GM21526 (cell line): ENCODE results near the gene SPG7.
"Not testable (repeated sequence)": the region's sequence is repeated elsewhere in the genome, so short reads cannot be mapped to it uniquely, and the experiment has no call there.

Experiments used
- ATAC-seq: cut with Tn5 transposase; IDR thresholded peaks from one replicate; pipeline ENCODE4 v1.9.1; 2021; ENCODE audit warnings: moderate library complexity; ENCODE audit not compliant: unreplicated experiment, low FRiP score

Gene SPG7

DNA sequence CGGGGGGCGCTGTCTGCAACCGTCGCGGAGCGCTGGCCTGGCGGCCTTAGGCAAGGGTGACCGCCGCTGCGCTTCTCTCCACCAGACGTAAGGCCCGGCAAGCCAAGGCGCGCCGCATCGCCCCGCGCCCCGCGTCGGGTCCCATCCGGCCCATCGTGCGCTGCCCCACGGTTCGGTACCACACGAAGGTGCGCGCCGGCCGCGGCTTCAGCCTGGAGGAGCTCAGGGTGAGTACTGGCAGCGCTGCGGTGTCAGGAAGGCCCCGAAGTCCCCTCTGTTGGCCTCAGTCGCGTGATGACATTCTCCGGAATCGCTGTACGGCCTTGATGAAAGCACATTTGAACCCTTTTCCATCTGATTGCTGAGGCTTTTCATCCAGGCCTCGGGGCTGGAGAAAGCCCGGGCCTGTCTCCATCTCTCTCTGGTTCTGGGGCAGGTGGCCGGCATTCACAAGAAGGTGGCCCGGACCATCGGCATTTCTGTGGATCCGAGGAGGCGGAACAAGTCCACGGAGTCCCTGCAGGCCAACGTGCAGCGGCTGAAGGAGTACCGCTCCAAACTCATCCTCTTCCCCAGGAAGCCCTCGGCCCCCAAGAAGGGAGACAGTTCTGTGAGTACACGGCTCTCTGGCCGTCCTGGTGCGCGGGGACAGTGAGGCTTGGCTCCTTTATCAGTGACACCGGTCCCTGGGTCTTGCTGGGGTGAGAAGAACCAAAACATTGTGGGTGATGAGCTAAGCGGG is 53.1 kb downstream of the SPG7 start:
- ATAC-seq, result no peak

DNA sequence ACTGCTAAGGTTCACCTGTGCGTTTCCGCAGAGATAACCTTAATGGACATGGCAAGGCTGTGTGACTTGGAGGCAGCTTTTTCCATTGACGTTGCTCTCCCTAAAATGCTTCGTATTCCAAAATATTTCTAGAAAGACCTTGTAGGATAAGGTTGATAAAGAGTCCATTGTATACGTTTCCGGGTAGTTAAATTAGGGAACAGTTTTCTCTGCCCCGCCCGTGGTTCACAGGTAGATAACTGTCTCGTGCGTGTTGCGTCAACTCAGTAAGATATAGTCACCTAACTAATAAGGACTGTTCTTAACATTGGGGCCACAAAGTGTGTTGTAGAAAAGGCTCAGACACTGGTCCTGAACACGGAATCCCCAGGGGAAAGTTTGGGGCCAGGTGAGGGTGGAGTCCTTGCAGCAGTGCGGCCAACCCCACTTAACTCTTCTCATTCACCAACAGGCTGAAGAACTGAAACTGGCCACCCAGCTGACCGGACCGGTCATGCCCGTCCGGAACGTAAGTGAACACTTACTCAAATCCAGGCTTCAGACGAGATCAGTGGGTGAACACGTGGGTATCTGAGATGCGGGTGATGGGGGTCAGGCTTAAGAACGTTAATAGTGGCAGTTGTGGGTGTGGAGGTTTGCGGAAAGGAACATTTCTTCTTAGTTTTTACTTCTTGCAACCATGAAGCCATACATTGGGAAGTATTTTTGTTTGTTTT is 53.8 kb downstream of the SPG7 start:
- no peak for ATAC-seq

- ATAC-seq, result no peak
These were observed 54.7 kb downstream of the SPG7 start for GRCh38 chr16:89562939-89563338.

GRCh38 chr16:89563639-89564392 is 55.6 kb downstream of the SPG7 start:
- no peak for ATAC-seq

DNA sequence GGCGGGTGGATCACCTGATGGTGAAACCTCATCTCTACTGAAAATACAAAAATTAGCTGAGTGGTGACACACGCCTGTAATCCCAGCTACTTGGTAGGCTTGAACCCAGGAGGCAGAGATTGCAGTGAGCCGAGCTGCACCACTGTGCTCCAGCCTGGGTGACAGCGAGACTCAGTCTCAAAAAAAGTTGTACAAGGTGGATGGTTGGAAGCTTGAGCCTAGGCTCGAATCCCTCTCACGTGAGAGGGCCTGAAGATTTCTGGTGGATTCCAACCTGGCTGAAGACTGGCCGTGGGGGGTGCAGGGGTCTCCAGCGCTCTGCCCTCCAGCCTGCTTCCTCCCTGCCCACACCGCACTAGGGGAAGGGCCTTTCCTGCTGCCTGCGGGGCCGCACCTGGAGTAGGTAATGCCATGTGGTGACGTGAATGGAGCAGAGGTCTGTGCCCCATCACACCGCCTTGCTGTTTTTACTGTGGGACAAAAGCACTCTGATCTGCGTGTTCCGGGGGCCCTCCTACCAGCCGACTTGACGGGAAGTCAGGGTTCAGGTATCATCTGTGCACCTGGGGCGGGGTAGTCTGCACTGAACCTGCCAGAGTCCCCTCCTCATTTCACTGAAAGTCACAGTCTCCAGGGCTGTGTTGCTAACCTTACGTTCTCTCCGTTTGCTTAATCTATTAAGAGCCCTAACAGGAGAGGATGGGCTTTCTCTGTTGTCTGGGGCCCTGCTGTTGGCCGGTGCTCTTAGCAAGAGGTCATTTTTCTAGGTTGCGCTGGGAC is 56.5 kb downstream of the SPG7 start:
- no peak for ATAC-seq

DNA sequence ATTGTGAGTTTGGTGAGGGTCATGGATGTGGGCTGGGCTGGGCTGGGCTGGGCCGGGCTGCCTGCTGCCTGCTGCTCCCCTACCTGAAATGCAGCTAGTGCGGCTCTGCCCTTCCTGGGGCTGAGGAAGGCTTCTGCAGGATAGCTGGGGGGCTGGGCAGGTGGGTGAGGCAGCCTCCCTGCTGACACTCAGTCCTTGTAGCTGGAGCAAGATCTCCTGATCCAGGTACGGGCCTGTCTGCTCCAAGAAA is 57.0 kb downstream of the SPG7 start:
- ATAC-seq, result no peak

- ATAC-seq, result no peak
These were observed 57.5 kb downstream of the SPG7 start for GRCh38 chr16:89565506-89566372.

- no peak for ATAC-seq
These were observed 59.7 kb downstream of the SPG7 start for GRCh38 chr16:89567656-89568594.

DNA sequence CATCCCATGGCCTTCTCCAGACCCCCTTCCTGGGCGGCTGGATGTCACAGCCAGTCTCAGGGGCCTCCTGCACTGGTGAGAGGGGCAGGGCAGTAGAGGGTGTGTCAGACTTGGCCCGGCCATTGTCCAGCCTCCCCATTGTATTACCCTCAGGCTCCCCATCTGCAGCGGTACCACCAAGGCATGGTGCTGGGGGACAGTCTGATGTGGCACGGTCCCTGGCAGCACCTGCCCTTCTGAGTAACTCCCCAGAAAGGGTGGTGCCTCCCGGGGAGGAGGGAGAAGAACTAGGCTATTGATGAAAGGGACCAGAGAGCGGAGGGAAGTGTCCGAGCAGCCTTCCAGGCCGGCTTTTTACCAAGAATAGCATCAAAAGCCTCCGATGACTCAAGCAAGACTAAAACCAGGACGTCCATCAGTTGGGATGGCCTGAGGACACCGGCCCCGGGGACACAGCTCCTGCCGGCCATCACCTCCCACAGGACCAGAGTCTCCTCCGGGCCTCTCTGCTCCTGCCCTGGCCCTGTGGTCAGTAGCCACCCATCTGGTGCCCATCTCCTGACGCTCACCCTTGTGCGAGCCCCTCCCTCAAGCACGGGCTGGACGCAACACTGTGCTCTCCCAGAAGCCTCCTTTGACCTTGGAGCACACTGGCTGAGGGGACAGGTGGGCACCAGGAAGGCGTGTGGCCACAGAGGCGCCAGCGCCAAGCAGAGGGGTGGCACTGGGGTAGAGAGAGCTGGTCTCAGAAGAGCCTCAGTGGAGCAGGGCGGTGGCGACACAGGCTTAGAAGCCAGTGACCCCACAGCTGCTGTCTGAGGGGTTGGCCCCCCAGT is 61.5 kb downstream of the SPG7 start:
- ATAC-seq, result no peak

DNA sequence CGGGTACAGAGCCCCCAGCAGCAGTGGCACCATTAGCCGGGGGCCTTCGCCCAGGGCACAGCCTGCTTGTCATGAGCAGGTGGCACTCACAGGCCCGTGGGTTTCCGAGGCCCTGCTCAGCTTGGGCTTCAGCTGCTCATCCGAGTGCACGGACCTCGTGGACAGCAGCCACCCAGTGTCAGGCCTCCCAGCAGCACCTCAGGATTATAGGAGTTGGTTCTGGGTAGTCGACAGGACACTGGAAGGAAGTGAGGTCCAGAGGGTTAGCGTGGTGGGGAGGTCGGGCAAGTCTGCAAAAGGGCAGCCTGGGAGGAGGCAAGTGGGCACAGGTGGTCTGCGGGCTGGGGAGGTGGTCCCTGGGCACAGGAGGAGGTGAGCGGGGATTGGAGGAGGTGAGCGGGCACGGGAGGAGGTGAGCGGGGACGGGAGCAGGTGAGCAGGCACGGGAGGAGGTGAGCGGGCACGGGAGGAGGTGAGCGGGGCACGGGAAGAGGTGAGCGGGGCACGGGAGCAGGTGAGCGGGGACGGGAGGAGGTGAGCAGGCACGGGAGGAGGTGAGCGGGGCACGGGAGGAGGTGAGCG is 62.2 kb downstream of the SPG7 start:
- no peak for ATAC-seq

DNA sequence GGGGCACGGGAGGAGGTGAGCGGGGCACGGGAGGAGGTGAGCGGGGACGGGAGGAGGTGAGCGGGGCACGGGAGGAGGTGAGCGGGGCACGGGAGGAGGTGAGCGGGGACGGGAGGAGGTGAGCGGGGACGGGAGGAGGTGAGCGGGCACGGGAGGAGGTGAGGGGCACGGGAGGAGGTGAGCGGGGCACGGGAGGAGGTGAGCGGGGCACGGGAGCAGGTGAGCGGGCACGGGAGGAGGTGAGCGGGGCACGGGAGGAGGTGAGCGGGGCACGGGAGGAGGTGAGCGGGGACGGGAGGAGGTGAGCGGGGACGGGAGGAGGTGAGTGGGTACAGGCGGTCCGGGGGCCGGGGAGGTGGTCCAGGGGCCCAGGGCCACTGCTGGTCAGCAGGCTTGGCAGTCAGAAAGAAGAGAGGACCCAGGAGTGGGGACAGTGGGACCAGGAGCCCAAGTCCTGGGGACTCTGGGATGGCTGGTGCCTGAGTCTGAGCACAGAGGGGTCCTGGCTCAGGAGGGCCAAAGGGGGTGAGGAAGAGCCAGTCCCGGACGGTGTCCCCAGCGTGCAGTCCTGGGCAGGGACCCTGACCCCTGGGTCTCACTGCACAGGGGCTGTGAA is 62.9 kb downstream of the SPG7 start:
- not testable (repeated sequence) for ATAC-seq

DNA sequence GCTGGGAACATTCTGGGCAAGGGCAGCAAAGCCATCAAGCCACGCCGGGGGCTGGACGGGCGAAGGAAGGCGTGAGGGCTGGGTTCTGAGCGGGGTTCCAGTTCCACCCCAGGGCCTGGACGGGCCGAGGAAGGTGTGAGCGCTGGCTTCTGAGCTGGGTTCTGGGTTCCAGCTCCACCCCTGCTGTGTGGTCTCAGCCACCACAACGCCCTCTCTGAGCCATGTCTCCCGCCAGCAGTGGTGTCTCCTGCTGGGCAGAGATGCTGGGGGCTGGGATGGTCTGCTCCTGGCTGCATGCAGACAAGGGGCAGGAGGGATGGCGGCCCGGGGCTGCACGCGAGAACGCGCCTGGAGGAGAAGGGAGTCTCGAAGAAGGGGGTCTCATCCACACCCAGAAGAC is 63.4 kb downstream of the SPG7 start:
- ATAC-seq, result no peak

DNA sequence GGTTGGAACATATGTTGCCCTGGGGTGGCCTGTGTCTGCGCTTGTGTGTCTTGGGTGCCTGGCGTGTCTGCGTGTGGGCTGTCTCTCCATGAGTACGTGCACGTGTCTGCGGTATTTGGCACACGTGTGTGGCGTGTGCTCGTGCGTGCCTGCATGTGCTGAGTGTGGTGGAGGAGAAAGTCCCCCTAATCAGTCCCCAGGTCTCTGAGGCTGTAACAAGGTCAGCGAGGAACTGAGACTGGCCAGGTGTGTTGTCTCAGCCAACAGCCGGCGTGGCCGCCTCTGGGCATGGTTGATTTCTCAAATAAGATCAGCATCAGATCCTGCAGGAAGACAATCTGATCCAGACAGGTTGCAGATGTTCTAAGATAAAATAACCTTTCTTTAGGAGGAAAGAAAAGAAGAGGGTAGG is 63.9 kb downstream of the SPG7 start:
- no peak for ATAC-seq

DNA sequence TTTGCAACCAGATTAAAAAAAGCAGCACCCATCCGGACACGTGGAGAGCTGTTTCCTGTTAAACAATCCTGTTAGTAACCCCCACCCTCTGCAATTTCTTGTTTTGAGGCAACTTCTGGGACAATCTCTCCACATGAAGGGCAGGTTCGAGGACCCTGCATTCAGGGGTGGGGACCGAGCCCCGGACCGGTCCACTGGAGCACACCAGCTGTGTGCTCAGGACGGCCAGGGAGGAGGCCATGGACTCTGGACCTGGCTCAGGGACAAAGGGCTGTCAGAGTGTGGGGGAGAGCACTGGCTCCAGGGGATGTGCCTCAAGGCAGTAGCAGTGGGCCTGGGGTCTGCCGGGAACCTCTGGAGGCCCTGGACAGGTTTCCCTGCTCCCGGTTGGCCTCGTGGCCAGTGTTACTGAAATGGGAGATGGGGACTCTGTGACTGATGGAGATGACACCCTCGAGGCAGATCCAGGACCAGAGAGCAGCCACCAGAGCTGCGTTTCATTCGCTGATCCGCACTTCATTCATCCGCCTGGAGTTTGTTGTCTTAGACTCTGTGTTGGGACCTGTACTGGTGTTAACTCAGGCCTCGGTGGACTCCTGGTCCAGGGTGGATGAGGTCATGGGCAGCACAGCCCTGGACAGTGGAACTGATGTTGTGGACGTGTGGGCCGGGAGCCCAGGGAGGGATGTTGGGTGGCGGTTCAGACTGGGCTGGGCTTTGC is 64.4 kb downstream of the SPG7 start:
- no peak for ATAC-seq

GRCh38 chr16:89573826-89574680 is 65.8 kb downstream of the SPG7 start:
- no peak for ATAC-seq
